Activated CD8-positive, alpha-beta memory T cell treated with anti-CD3 and anti-CD28 coated beads for 4 hours (primary cell): ENCODE data around the gene EIPR1.

ENCODE experiments used
- DNase-seq, 2 donors: peaks; one replicate each; pipeline ENCODE4 v3.0.0-alpha.2; 2020; ENCODE audit warnings: low read depth in 2 of 2

The EIPR1 gene

GRCh38 chr2:3377612-3378432, at the start of gene EIPR1:
Gene EIPR1 (minus strand): TSS chr2:3377818. CDS start chr2:3377689, 129 bp downstream.
- peak; percentile 92 to 94 for DNase-seq

DNA sequence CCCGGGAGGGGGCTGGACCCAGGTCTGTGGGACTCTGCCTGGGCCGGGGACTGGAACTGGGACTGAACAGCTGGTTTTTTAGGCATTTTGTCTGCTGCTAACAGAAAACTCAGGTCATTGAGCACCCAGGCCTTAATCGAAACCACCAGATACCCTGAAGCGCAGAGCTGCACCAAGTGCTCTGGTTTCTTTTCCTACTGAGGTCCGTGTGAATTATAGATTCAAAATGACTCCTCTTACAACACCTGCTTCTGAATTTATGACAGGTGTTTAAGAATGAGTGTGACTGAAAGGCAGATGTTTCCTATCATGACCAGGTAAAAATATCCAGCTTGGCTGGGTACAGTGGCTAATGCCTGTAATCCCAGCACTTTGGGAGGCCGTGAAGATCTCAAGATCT, 49.7 kb upstream of the EIPR1 start:
- no peak for DNase-seq

DNA sequence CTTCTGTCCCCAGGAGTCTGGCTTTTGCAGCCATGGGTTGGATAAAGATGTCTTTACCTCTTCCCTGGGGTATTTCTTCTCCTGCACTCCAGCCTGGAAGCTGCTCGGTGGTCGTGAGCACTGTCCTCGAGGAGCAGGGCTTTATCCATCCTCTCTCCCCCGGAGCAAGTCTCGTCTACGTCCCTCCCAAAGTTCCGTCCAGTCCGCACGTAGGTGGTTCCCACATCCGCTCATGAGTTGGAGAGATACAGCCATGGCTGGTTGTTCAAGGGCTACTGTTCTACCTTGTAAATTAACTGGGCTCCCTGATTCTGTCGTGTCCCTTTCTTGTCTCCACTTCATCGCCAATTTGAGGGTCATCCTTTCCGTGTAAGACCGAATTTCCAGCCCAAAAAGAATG, 49.0 kb upstream of the EIPR1 start:
- DNase-seq = no peak

DNA sequence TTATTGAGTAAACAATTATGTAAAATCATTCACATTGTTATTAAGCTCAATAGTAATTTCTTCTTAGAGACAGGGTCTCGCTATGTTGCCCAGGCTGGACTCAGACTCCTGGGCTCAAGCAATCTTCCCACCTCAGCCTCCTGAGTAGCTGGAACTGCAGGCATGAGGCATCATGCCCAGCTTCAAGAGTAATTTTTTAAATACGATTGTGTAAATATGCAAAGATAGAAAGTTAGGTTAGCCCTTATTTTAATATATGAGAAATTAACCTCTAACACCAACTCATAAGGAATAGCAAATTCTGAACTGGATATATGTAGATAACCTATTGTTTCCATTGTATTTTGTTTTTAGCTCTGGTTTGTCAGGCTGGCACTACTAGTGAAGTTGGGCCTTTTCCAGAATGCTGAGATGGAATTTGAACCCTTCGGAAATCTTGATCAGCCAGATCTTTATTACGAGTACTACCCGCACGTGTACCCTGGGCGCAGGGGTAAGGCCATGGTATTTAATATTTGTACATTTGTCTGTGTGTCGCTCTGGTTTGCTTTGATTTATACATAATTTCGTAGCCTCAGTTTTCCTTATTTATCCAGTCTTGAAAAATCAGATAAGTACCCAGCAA, 46.7 kb upstream of the EIPR1 start:
- no peak for DNase-seq

- peak; percentile 41 to 55 for DNase-seq
Measured at GRCh38 chr2:3423492-3424170, 46.0 kb upstream of the EIPR1 start.

DNA sequence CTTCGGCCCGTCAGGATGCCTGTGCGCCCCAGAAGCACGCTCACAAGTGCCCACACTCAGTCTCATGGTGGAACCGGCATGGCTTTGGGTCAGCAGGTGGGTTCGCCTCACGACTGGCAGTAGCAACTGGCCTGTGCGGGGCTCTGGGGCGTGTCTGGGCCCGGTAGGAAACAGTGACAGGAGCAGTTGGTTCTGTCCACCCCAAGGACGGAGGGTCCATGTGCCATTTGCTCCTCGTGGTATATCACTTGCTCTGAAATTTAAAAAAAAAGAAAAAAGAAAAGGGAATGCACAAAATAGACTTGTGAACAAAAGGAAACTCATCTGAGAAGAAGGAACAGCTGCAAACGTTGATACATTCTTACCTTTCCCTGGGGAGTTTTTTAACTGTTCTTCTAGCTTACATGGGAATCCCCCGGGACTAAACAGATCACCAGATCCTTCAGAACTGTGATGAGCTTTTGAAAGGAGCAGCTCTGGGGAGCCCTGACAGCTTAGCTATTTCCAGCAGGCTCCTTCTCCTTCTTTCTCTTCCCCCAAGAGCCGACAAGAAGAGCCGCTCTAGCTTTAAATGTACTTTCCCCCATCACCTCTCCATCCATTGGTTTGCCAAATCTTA, 44.7 kb upstream of the EIPR1 start:
- DNase-seq = no peak

DNA sequence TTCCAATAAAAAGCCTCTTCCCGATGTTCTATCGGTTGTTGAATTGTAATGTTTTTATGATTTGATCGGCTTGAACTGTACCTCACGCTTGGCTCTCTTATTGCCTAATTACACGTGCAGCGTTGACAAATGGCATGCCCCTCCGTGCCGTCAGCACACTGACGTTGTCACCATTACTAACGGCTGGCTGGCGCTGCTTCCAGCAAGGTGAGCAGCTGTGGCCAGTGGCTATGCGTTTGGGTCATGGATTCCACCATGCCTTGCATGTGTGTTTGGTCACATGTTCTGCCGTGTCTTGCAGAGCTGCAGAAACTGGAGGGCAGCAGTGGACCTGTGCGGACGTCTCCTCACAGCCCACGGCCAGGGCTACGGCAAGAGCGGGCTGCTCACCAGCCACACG, 44.0 kb upstream of the EIPR1 start:
- DNase-seq = no peak

GRCh38 chr2:3420769-3421397, 43.3 kb upstream of the EIPR1 start:
- DNase-seq = no peak

- no peak for DNase-seq
Measured at GRCh38 chr2:3420076-3420768, 42.6 kb upstream of the EIPR1 start.

- DNase-seq = no peak
Measured at GRCh38 chr2:3418766-3419404, 41.3 kb upstream of the EIPR1 start.

DNA sequence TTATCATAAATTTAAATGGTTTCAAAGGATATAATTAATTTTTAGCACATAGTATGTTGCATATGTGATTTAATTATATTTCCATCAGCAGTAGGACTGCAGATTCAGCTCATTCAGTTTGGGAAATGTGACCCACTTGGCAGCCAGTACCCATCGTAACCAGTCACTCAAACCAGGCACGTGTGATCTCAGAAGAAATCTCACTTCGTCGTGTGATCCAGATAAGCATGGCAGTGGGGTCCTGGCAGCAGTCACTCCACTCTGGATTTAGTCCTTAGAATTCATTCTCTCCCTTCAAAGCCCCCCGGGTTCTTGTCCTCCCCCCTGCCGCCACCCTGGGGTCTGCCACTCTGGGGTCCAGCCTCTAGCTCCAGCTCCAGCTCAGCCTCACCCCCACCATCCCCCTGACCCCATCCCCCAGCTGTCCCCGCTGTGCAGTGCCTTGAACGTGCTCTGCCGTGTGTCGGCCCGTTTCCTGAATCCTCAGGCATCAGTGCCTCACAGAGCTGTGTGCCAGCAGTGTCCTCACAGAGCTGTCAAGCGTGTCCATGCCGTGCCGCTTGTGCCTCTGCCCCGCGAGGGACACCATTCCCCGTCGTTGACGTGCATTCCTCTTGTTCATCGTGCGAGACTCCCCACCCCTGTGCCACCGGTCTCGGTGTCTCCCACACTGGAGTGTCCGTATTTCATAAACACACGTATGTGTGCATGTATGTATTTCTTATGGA, 36.7 kb upstream of the EIPR1 start:
- no peak for DNase-seq

DNA sequence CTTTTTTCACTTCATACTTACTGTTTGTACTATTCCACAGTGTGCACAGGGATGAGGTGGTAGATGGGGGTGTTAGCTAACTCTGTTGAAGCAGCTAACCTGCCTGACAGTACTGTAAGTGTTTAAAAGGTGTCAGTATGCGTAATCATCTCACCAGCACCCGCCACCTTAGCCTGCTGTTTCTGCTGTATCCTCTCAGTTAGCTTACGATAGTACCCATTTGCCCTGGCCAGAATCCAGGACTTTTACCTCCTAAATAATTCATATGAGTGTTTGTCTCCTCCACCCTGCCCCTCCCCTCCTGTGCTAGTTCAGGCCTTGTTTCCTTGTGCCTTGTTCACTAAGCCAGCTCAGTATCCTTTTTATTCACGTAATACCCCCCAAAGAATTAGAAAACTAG, 36.1 kb upstream of the EIPR1 start:
- no peak for DNase-seq

DNA sequence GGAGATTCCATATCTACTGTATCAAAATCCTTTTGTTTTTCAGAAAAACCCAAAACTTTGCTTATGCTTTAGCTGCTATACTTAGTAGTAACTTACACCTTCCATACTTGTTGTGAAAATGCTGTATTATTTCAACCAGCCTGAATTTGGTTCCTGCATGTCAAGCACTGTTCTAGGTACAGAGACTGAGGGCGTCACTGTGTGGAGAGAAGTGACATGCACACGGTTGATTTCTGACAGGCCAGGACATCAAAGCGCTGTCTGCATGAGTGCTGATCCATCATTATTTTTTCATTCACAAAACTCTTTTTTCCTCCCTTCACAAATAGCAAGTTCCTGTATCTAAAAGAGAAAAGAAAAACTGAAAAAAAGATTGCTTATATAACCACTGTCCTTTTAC, 33.5 kb upstream of the EIPR1 start:
- DNase-seq = no peak

GRCh38 chr2:3409627-3410170, 32.1 kb upstream of the EIPR1 start:
- DNase-seq = no peak

DNA sequence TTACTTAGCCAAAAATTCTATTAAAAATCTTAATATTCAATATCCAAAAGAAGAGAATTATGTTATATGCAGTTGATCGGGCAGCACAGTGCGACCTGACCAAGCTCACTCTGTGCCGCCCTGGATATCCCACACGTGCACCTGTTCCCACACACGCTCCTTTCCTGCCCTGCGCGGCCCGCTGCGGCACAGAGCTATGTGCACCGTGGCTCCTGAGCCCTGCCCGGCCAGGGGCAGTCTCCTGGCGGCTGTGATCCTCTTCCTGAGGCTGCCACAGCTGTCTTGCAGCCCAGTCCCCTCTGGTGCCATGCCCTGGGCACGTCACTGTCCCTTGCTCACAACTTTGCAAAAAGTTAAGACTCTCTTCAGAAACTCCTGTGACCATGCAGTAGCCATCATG, 31.2 kb upstream of the EIPR1 start:
- DNase-seq = no peak

- no peak for DNase-seq
Measured at GRCh38 chr2:3406501-3406900, 28.9 kb upstream of the EIPR1 start.

- no peak for DNase-seq
Measured at GRCh38 chr2:3405876-3406275, 28.3 kb upstream of the EIPR1 start.

DNA sequence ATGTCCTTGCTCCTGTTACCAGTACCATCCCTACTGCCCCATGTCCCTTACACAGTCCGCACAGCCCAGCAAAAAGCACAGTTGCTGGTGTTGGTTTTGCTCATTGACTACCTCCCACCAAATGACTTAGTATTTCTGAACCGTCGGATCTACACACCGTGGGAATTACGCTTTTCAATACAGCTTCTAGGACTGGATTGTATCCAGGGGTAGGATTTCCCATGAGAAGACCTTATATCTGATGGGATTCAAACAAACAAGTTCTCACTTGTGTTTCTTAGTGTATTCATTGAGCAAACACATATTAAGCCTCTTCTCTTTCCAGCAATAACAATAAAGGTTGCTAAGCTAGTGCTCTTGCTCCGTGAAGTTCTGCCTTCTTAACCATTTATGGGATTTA, 27.7 kb upstream of the EIPR1 start:
- DNase-seq = no peak

GRCh38 chr2:3404349-3404894, 26.8 kb upstream of the EIPR1 start:
- DNase-seq = no peak
